Upper lobe of right lung (tissue), 1 donor: ENCODE data around the gene CHST8. TPM values are rescaled to one million over a fixed set of nuclear protein-coding genes. Genes with fewer than 3 reads are reported as not detected.

Experiments
- ATAC-seq: fragments of 200-7000 bp; cut with Tn5 transposase; one replicate; pipeline ENCODE4 v1.9.1; 2020; ENCODE audit warnings: mild to moderate bottlenecking, moderate library complexity
- DNase-seq: peaks from one replicate; pipeline ENCODE4 v3.0.0-alpha.2; 2020
- H3K27ac ChIP-seq: fragments of 200-600 bp; one replicate; pipeline ENCODE4 v1.8.0; 2022
- H3K27me3 ChIP-seq: fragments of 200-600 bp; one replicate; pipeline ENCODE4 v1.8.0; 2022; ENCODE audit warnings: mild to moderate bottlenecking
- H3K36me3 ChIP-seq: fragments of 200-600 bp; one replicate; pipeline ENCODE4 v1.8.0; 2022
- H3K4me1 ChIP-seq: fragments of 200-600 bp; one replicate; pipeline ENCODE4 v1.8.0; 2022
- H3K4me3 ChIP-seq: fragments of 200-600 bp; one replicate; pipeline ENCODE4 v1.8.0; 2022; ENCODE audit warnings: mild to moderate bottlenecking
- H3K9me3 ChIP-seq: fragments of 200-600 bp; one replicate; pipeline ENCODE4 v1.8.0; 2022
- intact Hi-C: fragments of 100-400 bp; cut with DNase I; formaldehyde crosslinking; loops from one replicate; pipeline ENCODE4 v1.11.0; 2022
- total RNA-seq: library from RNA; stranded (reverse); fragmentation: NEBNext Ultra II Directional; extraction: Animal tissue kit (Norgen Biotek cat#: 25700); gene quantifications from one replicate; pipeline ENCODE4 v1.2.1, GENCODE V29; 2021
- TF ChIP-seq, protein P1 (sequence below): fragments of 200-600 bp; IDR thresholded peaks from one replicate; pipeline ENCODE4 v1.8.0; 2022; ENCODE audit warnings: antibody characterized with exemption
- donor health status: DM: no; HTN: yes; CAD: no; lungs with severe emphysema.

Gene CHST8
- total RNA-seq, 1 donor from 2014 or later, result 0.64 TPM

DNA sequence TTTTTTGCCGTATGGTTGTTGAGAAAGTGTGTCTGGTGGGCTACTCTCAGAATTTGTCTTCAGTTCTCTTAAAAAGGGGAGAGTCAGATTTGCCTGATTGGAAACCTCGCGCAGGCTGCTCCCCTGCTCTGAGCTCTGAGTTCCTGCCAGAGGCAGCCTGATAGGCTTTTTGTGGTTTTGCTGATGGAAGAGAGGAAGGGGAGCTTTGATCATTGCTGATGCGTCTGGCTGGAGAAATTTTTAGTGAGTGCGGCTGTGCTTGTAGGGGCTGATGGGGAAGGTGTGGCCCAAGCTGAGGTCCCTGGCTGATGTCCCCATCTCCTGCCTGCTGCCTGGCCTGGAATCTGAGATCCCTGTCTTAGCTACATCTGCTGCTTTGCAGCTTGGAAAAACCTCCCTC is 2.8 kb downstream of the CHST8 start:
- intact Hi-C loops, result no loop called here
- H3K36me3 ChIP-seq, result no peaks in the 10 kb centered on the region
- no peak for DNase-seq
- no peak overlapping the region for H3K4me3 ChIP-seq
- TF ChIP-seq, protein P1, sequence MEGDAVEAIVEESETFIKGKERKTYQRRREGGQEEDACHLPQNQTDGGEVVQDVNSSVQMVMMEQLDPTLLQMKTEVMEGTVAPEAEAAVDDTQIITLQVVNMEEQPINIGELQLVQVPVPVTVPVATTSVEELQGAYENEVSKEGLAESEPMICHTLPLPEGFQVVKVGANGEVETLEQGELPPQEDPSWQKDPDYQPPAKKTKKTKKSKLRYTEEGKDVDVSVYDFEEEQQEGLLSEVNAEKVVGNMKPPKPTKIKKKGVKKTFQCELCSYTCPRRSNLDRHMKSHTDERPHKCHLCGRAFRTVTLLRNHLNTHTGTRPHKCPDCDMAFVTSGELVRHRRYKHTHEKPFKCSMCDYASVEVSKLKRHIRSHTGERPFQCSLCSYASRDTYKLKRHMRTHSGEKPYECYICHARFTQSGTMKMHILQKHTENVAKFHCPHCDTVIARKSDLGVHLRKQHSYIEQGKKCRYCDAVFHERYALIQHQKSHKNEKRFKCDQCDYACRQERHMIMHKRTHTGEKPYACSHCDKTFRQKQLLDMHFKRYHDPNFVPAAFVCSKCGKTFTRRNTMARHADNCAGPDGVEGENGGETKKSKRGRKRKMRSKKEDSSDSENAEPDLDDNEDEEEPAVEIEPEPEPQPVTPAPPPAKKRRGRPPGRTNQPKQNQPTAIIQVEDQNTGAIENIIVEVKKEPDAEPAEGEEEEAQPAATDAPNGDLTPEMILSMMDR, result no peak
- peaks cover 59% of the 10 kb centered on the region for H3K27me3 ChIP-seq
- no peak overlapping the region for H3K27ac ChIP-seq
- no peaks in the 10 kb centered on the region for H3K9me3 ChIP-seq
- no peak for ATAC-seq
- H3K4me1 ChIP-seq, result peaks cover 10% of the 10 kb centered on the region

DNA sequence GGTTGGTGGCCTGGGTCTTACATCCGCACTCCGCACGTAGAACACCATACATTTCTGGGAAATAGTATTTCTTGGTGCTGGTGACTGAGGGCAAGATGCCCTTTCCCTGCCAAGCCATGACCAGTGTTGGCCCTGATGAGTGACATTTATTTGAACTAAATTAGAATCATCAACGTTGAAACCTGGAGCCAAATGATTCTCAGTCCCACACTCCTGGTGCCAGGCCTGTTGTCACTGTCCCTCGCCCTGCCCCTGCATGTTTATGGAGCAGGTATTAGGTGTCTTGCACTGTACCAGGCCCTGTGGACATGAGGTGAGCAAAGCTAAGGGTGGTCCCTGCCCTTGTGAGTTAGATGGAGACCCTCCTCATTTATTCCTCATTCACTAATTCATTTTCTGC is 5.8 kb downstream of the CHST8 start:
- H3K27ac ChIP-seq, result no peak overlapping the region
- H3K4me3 ChIP-seq, result no peak overlapping the region
- no peak for DNase-seq
- H3K9me3 ChIP-seq, result no peaks in the 10 kb centered on the region
- intact Hi-C loops, result no loop called here
- no peak for ATAC-seq
- H3K4me1 ChIP-seq, result peaks cover 3% of the 10 kb centered on the region
- peaks cover 41% of the 10 kb centered on the region for H3K27me3 ChIP-seq
- TF ChIP-seq, protein P1, result no peak
- no peaks in the 10 kb centered on the region for H3K36me3 ChIP-seq

DNA sequence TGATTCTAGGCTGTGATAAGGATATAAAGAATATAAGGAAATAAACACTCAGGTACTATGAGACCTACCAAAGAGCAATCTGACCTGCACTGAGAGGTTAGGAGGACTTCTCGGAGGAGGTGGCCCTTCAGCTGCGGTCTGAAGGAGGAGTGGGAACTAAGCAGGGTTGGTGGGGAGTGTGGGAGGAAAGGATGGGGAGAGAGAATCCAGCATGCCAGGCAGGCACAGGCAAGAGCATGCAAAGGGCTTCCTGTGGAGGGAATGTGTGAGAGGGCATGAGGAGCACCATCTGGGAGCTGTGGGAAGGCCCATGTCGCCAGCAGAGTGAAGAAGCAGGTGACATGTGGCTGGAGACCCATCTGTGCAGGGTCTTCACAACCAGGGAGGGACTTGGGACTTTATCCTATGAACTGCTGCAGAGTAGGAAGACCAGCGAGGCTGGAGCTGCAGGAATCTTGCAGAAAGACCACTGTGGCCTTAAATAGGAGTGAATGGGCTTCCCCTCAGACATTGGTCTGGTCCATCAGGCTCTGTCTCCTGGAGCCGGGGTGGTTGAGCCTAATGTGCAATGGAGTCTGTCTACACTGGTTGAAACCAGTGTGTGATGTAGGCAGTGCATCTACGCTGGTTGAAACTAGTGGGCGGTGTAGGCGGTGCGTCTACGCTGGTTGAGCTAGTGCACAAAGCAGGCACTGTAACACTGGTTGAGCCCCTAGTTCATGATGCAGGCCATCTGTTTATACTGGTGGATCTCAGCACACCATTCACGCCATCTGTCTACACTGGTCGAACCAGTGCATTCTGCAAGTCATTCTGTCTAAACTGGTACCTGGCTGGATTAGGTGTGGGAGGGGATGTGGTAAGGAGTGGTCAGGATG is 6.4 kb downstream of the CHST8 start:
- no peaks in the 10 kb centered on the region for H3K36me3 ChIP-seq
- intact Hi-C loops, result no loop called here
- TF ChIP-seq, protein P1, result no peak
- no peaks in the 10 kb centered on the region for H3K4me1 ChIP-seq
- DNase-seq (no peak), ATAC-seq (no peak)
- no peak overlapping the region for H3K4me3 ChIP-seq
- H3K27me3 ChIP-seq, result peaks cover 35% of the 10 kb centered on the region
- no peaks in the 10 kb centered on the region for H3K9me3 ChIP-seq
- H3K27ac ChIP-seq, result no peak overlapping the region

DNA sequence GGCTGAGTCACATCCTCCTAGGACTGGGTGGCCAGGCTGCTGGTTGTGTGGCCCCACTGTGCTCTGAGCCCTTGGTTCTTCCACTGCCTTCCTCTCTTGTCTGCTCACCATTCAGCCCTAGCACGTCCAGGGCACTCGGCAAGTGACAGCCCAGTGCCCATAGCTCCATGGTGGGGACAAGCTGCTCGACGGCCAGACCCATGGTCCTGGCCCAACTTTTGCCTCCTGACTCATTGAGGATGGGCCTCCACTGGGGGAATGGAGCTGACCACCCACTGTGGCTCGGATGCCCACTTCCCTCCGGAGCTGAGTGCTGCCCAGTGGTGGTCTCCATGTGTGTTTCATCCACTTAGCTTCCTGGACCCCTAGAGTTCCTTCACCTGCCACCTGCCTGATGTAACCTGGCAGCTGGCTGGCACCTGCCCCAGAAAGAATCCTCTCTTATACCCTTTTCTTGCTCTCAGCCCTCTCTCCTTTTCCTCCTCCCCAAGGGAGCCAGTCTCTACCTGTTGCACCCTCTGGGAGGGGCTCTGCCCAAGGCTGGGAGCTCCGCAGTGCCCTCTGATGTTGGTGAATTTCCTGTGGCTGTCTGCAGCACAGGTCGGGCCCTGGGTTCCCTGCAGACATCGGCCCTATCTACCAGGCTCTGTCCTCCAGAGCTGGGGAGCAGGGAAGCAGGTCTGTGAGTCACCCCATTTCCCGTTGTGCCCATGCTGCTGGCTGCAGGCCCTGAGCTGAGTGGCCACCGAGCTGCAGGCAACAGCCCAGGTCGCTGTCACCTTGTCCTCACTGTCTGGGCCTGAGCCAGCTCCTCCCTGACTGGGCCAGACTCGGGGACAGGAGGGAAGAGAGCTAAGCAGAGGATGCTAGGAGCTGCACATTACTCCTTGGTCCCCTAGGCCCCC is 7.4 kb downstream of the CHST8 start:
- no peak overlapping the region for H3K27ac ChIP-seq
- H3K27me3 ChIP-seq, result peaks cover 25% of the 10 kb centered on the region
- no peak for ATAC-seq
- no peaks in the 10 kb centered on the region for H3K4me1 ChIP-seq
- intact Hi-C loops, result no loop called here
- DNase-seq, result no peak
- H3K4me3 ChIP-seq, result no peak overlapping the region
- no peaks in the 10 kb centered on the region for H3K9me3 ChIP-seq
- TF ChIP-seq, protein P1, result no peak
- H3K36me3 ChIP-seq, result no peaks in the 10 kb centered on the region

DNA sequence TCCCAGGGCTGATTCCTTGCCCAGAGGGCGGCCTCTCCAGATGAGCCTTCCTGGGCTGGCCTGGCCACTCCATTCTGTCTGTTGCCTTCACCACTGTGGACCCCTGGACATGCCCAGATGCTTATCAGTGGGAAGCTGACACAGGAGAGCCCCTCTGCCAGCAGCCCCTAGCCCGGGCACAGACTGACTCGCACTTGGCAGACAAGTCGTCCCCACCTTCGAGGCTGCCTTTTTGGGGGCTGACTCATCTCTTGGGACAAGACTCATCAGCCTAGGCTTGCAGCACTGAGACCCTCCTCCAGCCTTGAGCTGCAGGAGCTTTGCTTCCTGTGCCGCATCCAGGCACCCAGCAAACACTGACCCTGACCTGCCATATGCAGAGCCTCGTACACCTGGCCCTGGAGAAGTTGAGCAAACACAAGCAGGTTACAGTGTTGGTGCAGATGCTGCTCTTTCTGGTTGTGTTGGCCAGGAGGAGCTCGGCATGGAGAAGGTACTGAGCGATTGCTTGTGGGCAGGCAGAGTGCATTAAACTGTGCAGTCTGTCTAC is 8.1 kb downstream of the CHST8 start:
- ATAC-seq (no peak), DNase-seq (peak; percentile 63)
- Histone ChIP-seq H3K9me3 (no peaks in the 10 kb centered on the region), H3K4me1 (no peaks in the 10 kb centered on the region), H3K36me3 (no peaks in the 10 kb centered on the region), H3K27ac (no peak overlapping the region), H3K4me3 (no peak overlapping the region), H3K27me3 (peaks cover 18% of the 10 kb centered on the region)
- TF ChIP-seq, protein P1, result no peak
- intact Hi-C loops, result no loop called here
